H1 (cell line): ENCODE results near the gene PAPOLG. TPM values are rescaled to one million over a fixed set of nuclear protein-coding genes. Genes with fewer than 3 reads are reported as not detected.

Source experiments
- NANOG ChIP-seq: IDR thresholded peaks from 2 replicates; pipeline ENCODE4 v1.6.1; 2011; ENCODE audit warnings: low read length, low read depth, mild to moderate bottlenecking, inconsistent platforms; ENCODE audit not compliant: insufficient read depth, poor library complexity, severe bottlenecking
- POLR2AphosphoS5 ChIP-seq: IDR thresholded peaks from 2 replicates; pipeline ENCODE4 v1.6.1; 2011; ENCODE audit warnings: low read depth, low read length
- RNF2 ChIP-seq: fragments of 200-900, 300-1000 bp; sonication (generic); IDR thresholded peaks from 2 replicates; pipeline ENCODE4 v1.7.1; 2016; ENCODE audit warnings: borderline replicate concordance, low read depth, mild to moderate bottlenecking, antibody characterized with exemption, low read length; ENCODE audit not compliant: poor library complexity, severe bottlenecking; ENCODE audit errors: missing control alignments
- SP2 ChIP-seq: IDR thresholded peaks from 2 replicates; pipeline ENCODE4 v1.6.1; 2012; ENCODE audit warnings: mild to moderate bottlenecking, low read length, inconsistent platforms
- polyA plus RNA-seq, 7 experiments: library from polyadenylated mRNA; depleted of rRNA in 3 of 7; stranded (reverse) in 5 of 7; unstranded in 2 of 7; fragments of >200 nt in 5 of 7; fragments of 200-250 nt in 2 of 7; gene quantifications; 1 replicate in 5 of 7; 2 replicates in 1 of 7; 4 replicates in 1 of 7; pipeline versions ENCODE4 v1.2.1 to v1.2.3, GENCODE V29; 2011 to 2013; ENCODE audit warnings: missing spikeins in 2 of 7, mixed read lengths in 2 of 7
- total RNA-seq: library from RNA; stranded (reverse); fragmentation: NEBNext Ultra II Directional; extraction: Animal tissue kit (Norgen Biotek cat#: 25700); gene quantifications from 2 replicates; pipeline ENCODE4 v1.2.1, GENCODE V29; 2021

PAPOLG gene
- total and polyA plus RNA-seq, 2 of the 8 experiments (the other 6 are each of a cell fraction or from before 2014, with no cell fraction given), result 6.5 to 21.5 TPM

DNA sequence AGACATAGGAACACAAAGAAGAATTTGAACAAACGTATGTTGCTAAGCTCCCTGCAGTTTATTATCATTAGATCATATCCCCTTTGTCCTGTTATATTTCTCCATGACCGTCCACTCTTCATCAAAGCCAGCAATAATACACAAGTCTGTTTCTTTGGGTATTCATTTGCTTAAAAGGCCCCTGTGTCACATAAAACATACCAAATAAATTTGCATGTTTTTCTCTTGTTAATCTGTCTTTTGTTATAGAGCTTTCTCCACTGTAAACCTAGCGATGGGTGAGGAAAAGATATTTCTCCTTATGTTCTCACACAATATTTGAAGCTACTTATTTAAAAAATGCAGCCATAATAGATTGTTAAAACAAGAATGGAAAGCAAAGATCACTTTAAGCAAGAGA lies 82.4 kb downstream of the PAPOLG start (continued):
- TF ChIP-seq RNF2, result no peak
- TF ChIP-seq NANOG, result no peak
- no peak for TF ChIP-seq POLR2AphosphoS5
- no peak for TF ChIP-seq SP2
